ENCODE measurements around the gene FSD2. TPM values are rescaled to one million over a fixed set of nuclear protein-coding genes. Genes with fewer than 3 reads are reported as not detected.

Gene FSD2
- total RNA-seq, 1 experiment from 2014 or later: not detected

- POLR2A ChIA-PET (ENCODE audit: low non-redundant PET): no interaction called here
- no peak overlapping the region for H3K27ac ChIP-seq (ENCODE audit: low read depth, low read length, poor library complexity, severe bottlenecking)
- CTCF ChIA-PET: no interaction called here
- BruUV-seq (replicated peaks): no TSS peak
- peaks cover 10% of the 10 kb centered on the region for H3K4me1 ChIP-seq (ENCODE audit: insufficient read depth, low read length, poor library complexity, severe bottlenecking)
- TF ChIP-seq EZH2 (IDR thresholded peaks at IDR 0.05; ENCODE audit: borderline replicate concordance, low read depth, low read length, poor library complexity, severe bottlenecking) (no peak), CTCF (conservative IDR thresholded peaks at IDR 0.05; ENCODE audit: low read depth, low read length) (no peak)
- no peaks in the 10 kb centered on the region for H3K27me3 ChIP-seq (replicated peaks; ENCODE audit: insufficient read depth, low read depth, low read length, poor library complexity)
- H3K4me3 ChIP-seq (ENCODE audit: low read depth, low read length, poor library complexity, severe bottlenecking): no peak overlapping the region
- intact Hi-C loops (cut with micrococcal nuclease; ENCODE audit: unreplicated experiment): no loop called here
- no peaks in the 10 kb centered on the region for H3K36me3 ChIP-seq (ENCODE audit: insufficient read depth, low read length, poor library complexity, severe bottlenecking)
- H3K9me3 ChIP-seq (ENCODE audit: low read depth, low read length, poor library complexity, severe bottlenecking): no peaks in the 10 kb centered on the region
- DNase-seq (ENCODE audit: low spot score): no peak
Measured at GRCh38 chr15:82748315-82748714, 57.6 kb downstream of the FSD2 start.

DNA sequence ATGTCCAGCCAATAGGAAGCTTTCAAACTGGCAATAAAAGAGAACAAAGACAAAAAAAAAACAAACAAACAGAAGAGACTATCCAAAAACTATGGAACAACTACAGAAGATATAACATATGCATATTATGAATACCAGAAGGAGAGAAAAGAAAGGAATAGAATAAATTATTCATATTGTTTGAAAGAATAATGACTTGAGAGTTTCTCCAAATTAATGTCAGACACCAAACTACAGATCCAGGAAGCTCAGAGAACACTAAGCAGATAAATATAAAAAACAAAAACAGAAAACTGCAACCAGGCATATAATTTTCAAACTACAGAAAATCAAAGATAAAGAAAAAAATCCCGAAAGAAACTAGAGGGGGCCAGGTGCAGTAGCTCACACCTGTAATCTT is 62.1 kb downstream of the FSD2 start:
- intact Hi-C loops (cut with micrococcal nuclease; ENCODE audit: unreplicated experiment): no loop called here
- no peaks in the 10 kb centered on the region for H3K9me3 ChIP-seq (ENCODE audit: low read depth, low read length, poor library complexity, severe bottlenecking)
- H3K4me1 ChIP-seq (ENCODE audit: insufficient read depth, low read length, poor library complexity, severe bottlenecking): no peaks in the 10 kb centered on the region
- H3K4me3 ChIP-seq (ENCODE audit: low read depth, low read length, poor library complexity, severe bottlenecking): no peak overlapping the region
- H3K27me3 ChIP-seq (replicated peaks; ENCODE audit: insufficient read depth, low read depth, low read length, poor library complexity): no peaks in the 10 kb centered on the region
- BruUV-seq (replicated peaks): no TSS peak
- POLR2A ChIA-PET (ENCODE audit: low non-redundant PET): no interaction called here
- no peaks in the 10 kb centered on the region for H3K36me3 ChIP-seq (ENCODE audit: insufficient read depth, low read length, poor library complexity, severe bottlenecking)
- H3K27ac ChIP-seq (ENCODE audit: low read depth, low read length, poor library complexity, severe bottlenecking): no peak overlapping the region
- DNase-seq (ENCODE audit: low spot score): no peak
- CTCF ChIA-PET: no interaction called here
- TF ChIP-seq EZH2 (IDR thresholded peaks at IDR 0.05; ENCODE audit: borderline replicate concordance, low read depth, low read length, poor library complexity, severe bottlenecking) (no peak), CTCF (conservative IDR thresholded peaks at IDR 0.05; ENCODE audit: low read depth, low read length) (no peak)

GRCh38 chr15:82742134-82742533 is 63.7 kb downstream of the FSD2 start:
- BruUV-seq (replicated peaks): no TSS peak
- no peaks in the 10 kb centered on the region for H3K4me1 ChIP-seq (ENCODE audit: insufficient read depth, low read length, poor library complexity, severe bottlenecking)
- no peaks in the 10 kb centered on the region for H3K27me3 ChIP-seq (replicated peaks; ENCODE audit: insufficient read depth, low read depth, low read length, poor library complexity)
- TF ChIP-seq CTCF (conservative IDR thresholded peaks at IDR 0.05; ENCODE audit: low read depth, low read length) (no peak), EZH2 (IDR thresholded peaks at IDR 0.05; ENCODE audit: borderline replicate concordance, low read depth, low read length, poor library complexity, severe bottlenecking) (no peak)
- no peak overlapping the region for H3K4me3 ChIP-seq (ENCODE audit: low read depth, low read length, poor library complexity, severe bottlenecking)
- intact Hi-C loops (cut with micrococcal nuclease; ENCODE audit: unreplicated experiment): no loop called here
- POLR2A ChIA-PET (ENCODE audit: low non-redundant PET): no interaction called here
- H3K36me3 ChIP-seq (ENCODE audit: insufficient read depth, low read length, poor library complexity, severe bottlenecking): no peaks in the 10 kb centered on the region
- no peak overlapping the region for H3K27ac ChIP-seq (ENCODE audit: low read depth, low read length, poor library complexity, severe bottlenecking)
- H3K9me3 ChIP-seq (ENCODE audit: low read depth, low read length, poor library complexity, severe bottlenecking): no peaks in the 10 kb centered on the region
- no peak for DNase-seq (ENCODE audit: low spot score)
- CTCF ChIA-PET: no interaction called here
